Mesothelial cell of epicardium (in vitro differentiated cells): ENCODE results near the gene DES. TPM values are rescaled to one million over a fixed set of nuclear protein-coding genes. Genes with fewer than 3 reads are reported as not detected.

Experiments used
- DNase-seq, 2 experiments: peaks; one replicate each; pipeline ENCODE4 v3.0.0; 2021; ENCODE audit warnings: low spot score in 2 of 2; ENCODE audit not compliant: unreplicated experiment in 2 of 2
- H3K27ac Mint-ChIP-seq: 2 replicates; pipeline ENCODE4 v1.8.0; 2021; ENCODE audit warnings: mixed read lengths
- H3K27me3 Mint-ChIP-seq: 2 replicates; pipeline ENCODE4 v1.8.0; 2021; ENCODE audit warnings: low read depth, mixed read lengths
- H3K36me3 Mint-ChIP-seq: 2 replicates; pipeline ENCODE4 v1.8.0; 2021; ENCODE audit warnings: mixed read lengths
- H3K4me1 Mint-ChIP-seq: 2 replicates; pipeline ENCODE4 v1.8.0; 2021; ENCODE audit warnings: mixed read lengths
- H3K4me3 Mint-ChIP-seq: 2 replicates; pipeline ENCODE4 v1.8.0; 2021; ENCODE audit warnings: mild to moderate bottlenecking, moderate library complexity, mixed read lengths
- H3K9me3 Mint-ChIP-seq: 2 replicates; pipeline ENCODE4 v1.8.0; 2021; ENCODE audit warnings: mixed read lengths
- CTCF ChIP-seq: fragments of 200-600 bp; sonication (generic); IDR thresholded peaks from one replicate; pipeline ENCODE4 v1.5.0; 2021; ENCODE audit warnings: antibody characterized with exemption; ENCODE audit not compliant: unreplicated experiment
- total RNA-seq: library from RNA; stranded (reverse); gene quantifications from 3 replicates; pipeline ENCODE4 v1.2.1, GENCODE V29; 2021

The DES gene
- total RNA-seq, 1 donor from 2014 or later, result 33.0 TPM

GRCh38 chr2:219444566-219445091, 26.5 kb downstream of the DES start:
- no peak for DNase-seq
- peaks cover 10% of the 10 kb centered on the region for H3K27me3 Mint-ChIP-seq
- peaks cover 2% of the 10 kb centered on the region for H3K36me3 Mint-ChIP-seq
- no peak overlapping the region for H3K4me3 Mint-ChIP-seq
- H3K4me1 Mint-ChIP-seq, result peaks cover 31% of the 10 kb centered on the region
- no peak overlapping the region for H3K27ac Mint-ChIP-seq
- no peaks in the 10 kb centered on the region for H3K9me3 Mint-ChIP-seq
- no peak for TF ChIP-seq CTCF

- H3K4me3 Mint-ChIP-seq, result no peak overlapping the region
- no peaks in the 10 kb centered on the region for H3K9me3 Mint-ChIP-seq
- no peak for DNase-seq
- H3K36me3 Mint-ChIP-seq, result peaks cover 6% of the 10 kb centered on the region
- peaks cover 31% of the 10 kb centered on the region for H3K4me1 Mint-ChIP-seq
- H3K27ac Mint-ChIP-seq, result no peak overlapping the region
- TF ChIP-seq CTCF, result no peak
- H3K27me3 Mint-ChIP-seq, result peaks cover 15% of the 10 kb centered on the region
Measured at GRCh38 chr2:219445220-219445640, 27.1 kb downstream of the DES start.

GRCh38 chr2:219446101-219446504, 27.9 kb downstream of the DES start:
- no peak overlapping the region for H3K27ac Mint-ChIP-seq
- peaks cover 27% of the 10 kb centered on the region for H3K4me1 Mint-ChIP-seq
- peaks cover 8% of the 10 kb centered on the region for H3K36me3 Mint-ChIP-seq
- no peaks in the 10 kb centered on the region for H3K9me3 Mint-ChIP-seq
- no peak for TF ChIP-seq CTCF
- peaks cover 15% of the 10 kb centered on the region for H3K27me3 Mint-ChIP-seq
- no peak for DNase-seq
- no peak overlapping the region for H3K4me3 Mint-ChIP-seq

- TF ChIP-seq CTCF, result no peak
- no peak overlapping the region for H3K27ac Mint-ChIP-seq
- H3K4me1 Mint-ChIP-seq, result peaks cover 23% of the 10 kb centered on the region
- peaks cover 15% of the 10 kb centered on the region for H3K27me3 Mint-ChIP-seq
- H3K4me3 Mint-ChIP-seq, result no peak overlapping the region
- DNase-seq, result no peak
- no peaks in the 10 kb centered on the region for H3K9me3 Mint-ChIP-seq
- peaks cover 8% of the 10 kb centered on the region for H3K36me3 Mint-ChIP-seq
Measured at GRCh38 chr2:219446689-219447088, 28.5 kb downstream of the DES start.

- no peak for TF ChIP-seq CTCF
- no peak for DNase-seq
- H3K36me3 Mint-ChIP-seq, result peaks cover 8% of the 10 kb centered on the region
- H3K4me1 Mint-ChIP-seq, result peaks cover 28% of the 10 kb centered on the region
- no peak overlapping the region for H3K27ac Mint-ChIP-seq
- peaks cover 15% of the 10 kb centered on the region for H3K27me3 Mint-ChIP-seq
- no peak overlapping the region for H3K4me3 Mint-ChIP-seq
- H3K9me3 Mint-ChIP-seq, result no peaks in the 10 kb centered on the region
Measured at GRCh38 chr2:219447242-219448098, 29.3 kb downstream of the DES start.
